DND-41 (cell line): ENCODE measurements around the gene KLHL3.

ENCODE experiments used
- CTCF ChIP-seq: IDR thresholded peaks from 2 replicates; pipeline ENCODE4 v1.5.1; 2012; ENCODE audit warnings: borderline replicate concordance, low read length, moderate library complexity, mild to moderate bottlenecking; ENCODE audit not compliant: poor library complexity, severe bottlenecking; ENCODE audit errors: extremely low read depth
- EZH2 ChIP-seq: IDR thresholded peaks from 3 replicates; pipeline ENCODE4 v1.6.1; 2012; ENCODE audit warnings: borderline replicate concordance, low read depth, mild to moderate bottlenecking, moderate library complexity, low read length, inconsistent platforms; ENCODE audit not compliant: severe bottlenecking

DNA sequence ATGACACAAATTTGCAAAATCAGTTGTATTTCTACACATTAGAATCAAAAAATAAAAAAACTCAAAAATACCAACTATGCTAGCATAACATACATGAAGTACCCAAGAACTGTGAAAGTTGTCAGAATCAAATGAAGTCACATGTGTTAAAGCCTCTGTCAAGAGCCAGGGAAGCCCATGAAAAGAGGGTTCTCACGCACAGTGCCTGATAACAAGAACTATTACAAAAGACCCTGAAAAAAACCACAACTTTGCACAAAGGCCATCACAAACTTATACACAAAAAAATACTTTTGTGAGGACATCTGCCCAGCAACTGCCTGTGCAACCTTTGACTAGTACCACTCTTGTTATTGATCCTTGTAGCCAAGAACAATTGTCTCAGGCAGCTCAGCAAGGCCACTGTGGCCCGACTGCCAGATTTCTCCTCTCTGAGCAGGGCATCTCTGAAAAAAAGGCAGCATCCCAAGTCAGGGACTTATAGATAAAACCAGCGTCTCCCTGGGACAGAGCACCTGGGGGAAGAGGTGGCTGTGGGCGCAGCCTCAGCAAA, 47.2 kb upstream of the KLHL3 start:
- TF ChIP-seq CTCF (no peak), EZH2 (no peak)
